Measurements from ENCODE around the gene ADAMTS17.

ADAMTS17 gene

GRCh38 chr15:100310513-100311153, 31.1 kb downstream of the ADAMTS17 start:
- no peak for DNase-seq (ENCODE audit: low spot score)

GRCh38 chr15:100310041-100310405, 31.8 kb downstream of the ADAMTS17 start:
- DNase-seq (ENCODE audit: low spot score): no peak

DNA sequence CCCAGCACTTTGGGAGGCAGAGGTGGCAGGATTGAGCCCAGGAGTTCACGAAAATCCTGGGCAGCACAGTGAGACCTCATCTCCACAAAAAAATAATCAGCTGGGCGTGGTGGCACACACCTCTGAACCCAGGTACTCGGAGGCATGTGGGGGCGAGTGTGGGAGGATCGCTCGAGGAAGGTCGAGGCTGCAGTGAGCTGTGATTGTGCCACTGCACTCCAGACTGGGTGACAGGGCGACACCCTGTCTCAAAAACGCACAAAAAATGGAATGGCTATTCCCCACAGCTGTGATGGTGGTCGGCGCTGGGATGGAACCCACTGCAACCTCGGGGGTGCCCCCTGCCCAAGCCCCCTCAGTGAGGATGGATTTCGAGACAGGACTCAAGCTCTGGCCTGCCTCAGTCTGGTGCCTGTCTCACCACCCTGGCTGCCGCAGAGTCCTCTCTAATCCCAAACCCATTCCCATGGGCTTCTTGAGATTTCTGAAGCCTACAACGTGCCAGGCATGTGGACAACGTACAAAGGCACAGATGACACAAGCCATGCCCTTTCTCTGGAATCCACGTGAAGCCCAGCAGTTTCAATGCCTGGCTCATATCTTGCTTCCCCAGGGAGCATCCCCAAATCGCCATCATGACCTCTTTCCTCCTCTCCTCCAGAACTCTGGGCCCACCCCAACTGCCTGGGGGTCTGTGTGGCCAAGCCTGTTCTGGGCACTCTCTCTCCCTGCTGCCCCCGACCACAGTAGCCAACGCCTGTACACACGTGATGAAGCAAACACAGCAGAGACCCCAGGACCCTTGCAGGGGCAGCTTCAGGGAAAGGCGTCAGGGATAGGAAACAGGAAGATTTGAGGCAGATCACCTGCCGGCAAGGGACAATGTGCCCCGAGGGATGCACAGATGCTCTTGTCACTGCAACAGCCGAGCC, 32.4 kb downstream of the ADAMTS17 start:
- no peak for DNase-seq (ENCODE audit: low spot score)

DNA sequence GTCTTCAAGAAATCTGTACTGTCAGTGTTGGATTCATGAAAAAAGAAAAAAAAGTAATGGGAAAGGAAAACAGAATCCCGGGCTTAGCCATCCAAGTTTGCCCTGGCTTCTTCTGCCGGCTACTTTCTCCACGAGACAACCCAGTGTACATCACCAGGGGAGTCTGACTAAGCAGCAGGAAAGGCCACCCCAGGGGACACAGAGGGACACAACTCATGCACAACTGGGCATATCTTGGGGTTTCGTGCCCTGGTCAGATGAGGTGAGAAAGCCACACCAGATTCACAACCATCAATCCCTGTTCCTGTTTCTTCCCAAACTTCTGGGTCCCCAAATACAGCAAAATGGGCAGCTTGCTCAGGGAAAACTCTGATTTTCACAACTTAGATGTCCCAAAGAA, 33.2 kb downstream of the ADAMTS17 start:
- no peak for DNase-seq (ENCODE audit: low spot score)

- no peak for DNase-seq (ENCODE audit: low spot score)
Observed at GRCh38 chr15:100308213-100308600, 33.6 kb downstream of the ADAMTS17 start.

DNA sequence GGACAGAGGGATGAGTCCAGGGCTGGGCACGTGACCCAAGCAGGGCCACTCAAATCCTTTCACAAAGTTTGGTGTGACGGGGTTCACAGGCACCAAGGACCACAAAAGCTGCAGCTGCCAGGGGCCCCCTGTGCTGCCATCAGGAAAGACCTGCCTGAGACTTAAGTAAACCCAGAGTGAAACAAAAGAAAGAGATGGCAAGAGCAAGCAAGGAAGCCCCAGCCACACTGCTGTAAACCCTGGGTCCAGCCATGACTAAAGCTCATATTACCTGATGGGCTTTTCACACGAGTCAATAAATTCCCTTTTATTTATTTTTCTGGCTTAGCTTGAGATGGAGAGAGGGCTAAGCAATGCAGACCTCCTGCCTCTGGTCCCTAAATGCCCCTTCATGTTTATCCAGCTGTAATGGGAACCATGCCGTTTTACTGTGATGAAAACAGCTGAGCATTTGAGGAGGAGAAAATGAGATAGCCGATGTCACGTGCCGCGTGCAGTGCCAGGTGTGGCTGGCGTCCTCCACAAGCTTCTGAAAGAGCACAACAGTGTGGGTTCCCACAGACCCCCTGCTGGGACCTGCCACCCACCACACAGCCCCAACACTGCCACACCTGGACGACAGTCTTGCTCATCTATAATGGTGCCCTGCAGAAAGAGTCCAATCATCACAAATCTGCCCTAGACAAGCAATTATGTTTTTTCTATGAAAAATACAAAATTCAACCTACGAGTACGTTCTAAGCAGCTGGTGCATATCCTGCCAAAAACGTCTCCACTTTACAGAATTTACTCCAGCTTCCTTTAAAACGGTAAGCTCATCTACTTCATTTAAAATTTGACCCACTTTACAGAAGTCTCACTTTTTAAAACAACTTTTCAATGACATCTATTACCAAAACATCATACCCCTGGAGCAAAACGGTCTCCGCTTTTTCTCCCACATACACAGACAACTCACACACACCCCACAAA, 34.2 kb downstream of the ADAMTS17 start:
- no peak for DNase-seq (ENCODE audit: low spot score)

DNA sequence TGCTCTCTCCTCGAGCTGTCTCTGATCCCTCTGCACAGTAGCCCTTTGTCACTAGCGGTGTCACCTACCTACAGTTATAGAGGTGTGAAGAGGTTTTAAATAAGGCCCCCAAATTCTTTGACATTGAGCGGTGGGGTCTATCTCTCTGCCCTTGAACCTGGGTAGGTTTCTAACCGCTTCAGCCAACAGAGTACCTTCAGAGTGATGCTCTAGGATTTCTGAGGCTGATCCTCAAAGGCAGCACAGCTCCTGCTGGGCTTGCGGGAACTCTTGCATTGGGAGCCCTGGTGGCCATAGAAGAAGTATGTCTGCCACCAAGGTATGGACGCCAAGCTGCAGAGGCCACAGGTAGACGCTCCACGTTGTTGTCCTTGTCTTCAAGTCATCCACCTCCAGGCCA, 35.7 kb downstream of the ADAMTS17 start:
- no peak for DNase-seq (ENCODE audit: low spot score)

DNA sequence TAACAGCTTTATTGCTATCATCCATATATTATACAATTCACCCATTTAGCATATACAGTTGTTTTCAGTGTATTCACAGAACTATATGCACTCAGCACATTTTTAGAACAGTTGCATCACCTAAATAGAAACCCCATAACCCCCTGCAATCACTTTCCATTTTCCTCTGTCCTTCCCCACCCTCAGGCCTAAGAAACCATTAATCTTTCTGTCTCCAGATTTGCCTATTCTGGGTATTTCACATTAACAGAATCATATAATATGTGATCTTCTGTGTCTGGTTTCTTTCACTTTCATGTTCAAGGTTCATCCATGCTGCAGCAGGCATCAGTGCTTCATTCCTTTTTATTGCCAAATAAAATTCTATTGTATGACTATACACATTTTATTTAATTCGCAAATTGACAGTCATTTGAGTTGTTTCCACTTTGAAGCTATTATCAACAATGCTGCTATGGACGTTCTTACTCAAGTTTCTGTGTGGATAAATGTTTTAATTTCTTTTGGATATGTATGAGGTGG, 39.8 kb downstream of the ADAMTS17 start:
- no peak for DNase-seq (ENCODE audit: low spot score)

GRCh38 chr15:100298257-100298656, 43.5 kb downstream of the ADAMTS17 start:
- DNase-seq (ENCODE audit: low spot score): no peak

GRCh38 chr15:100297812-100298211, 44.0 kb downstream of the ADAMTS17 start:
- DNase-seq (ENCODE audit: low spot score): no peak

- no peak for DNase-seq (ENCODE audit: low spot score)
Observed at GRCh38 chr15:100295939-100296565, 45.7 kb downstream of the ADAMTS17 start.

DNA sequence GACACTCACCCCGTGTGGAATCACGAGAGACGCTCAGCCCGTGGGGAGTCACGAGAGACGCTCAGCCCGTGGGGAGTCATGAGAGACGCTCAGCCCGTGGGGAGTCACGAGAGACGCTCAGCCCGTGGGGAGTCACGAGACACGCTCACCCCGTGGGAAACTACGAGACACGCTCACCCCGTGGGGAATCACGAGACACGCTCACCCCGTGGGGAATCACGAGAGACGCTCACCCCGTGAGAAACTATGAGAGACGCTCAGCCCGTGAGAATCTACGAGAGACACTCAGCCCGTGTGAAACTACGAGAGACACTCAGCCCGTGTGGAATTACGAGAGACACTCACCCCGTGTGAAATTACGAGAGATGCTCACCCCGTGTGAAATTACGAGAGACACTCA, 49.8 kb downstream of the ADAMTS17 start:
- DNase-seq (ENCODE audit: low spot score): no peak

- no peak for DNase-seq (ENCODE audit: low spot score)
Observed at GRCh38 chr15:100291106-100291505, 50.7 kb downstream of the ADAMTS17 start.

- DNase-seq (ENCODE audit: low spot score): no peak
Observed at GRCh38 chr15:100285641-100286295, 56.0 kb downstream of the ADAMTS17 start.

- no peak for DNase-seq (ENCODE audit: low spot score)
Observed at GRCh38 chr15:100284701-100285100, 57.1 kb downstream of the ADAMTS17 start.

GRCh38 chr15:100284191-100284590, 57.6 kb downstream of the ADAMTS17 start:
- no peak for DNase-seq (ENCODE audit: low spot score)

DNA sequence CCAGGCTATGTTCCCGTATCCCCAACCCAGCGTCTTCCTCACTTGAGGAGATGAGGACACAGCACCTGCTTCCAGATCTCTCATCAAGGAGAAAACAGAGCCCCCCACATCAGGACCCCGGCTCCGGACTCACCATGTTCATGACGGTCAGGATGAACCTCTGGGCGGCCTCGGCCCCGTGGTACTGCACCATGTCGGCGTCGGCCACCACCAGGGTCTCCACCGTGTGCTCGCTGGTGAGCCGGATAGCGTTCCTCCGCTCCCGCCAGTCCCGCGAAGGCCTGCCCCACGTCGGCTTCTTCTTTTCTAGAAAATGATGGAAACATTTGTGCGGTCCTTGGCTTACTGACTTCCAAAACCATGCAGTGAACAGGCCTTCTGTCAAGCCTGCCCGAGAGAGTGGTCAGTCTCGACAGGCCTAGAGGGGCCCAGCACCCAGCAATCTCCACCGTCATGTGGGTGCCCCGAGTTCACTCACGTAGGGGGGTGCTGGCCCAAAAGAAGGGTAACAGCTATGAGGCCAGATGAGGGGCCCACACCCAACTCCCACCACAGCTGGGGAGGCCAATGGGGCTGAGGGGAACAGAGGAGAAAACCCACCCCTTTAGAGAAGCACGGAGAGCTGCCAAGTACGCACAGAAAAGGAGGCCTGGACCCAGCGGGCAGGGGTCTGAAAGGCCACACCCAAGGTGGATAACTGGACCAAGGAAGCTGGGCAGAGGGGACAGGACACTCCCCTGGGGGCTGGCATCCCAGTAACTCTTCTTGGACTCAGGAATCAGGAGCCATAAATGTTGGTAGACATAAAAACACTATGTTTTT, 60.5 kb downstream of the ADAMTS17 start:
- no peak for DNase-seq (ENCODE audit: low spot score)

- DNase-seq (ENCODE audit: low spot score): no peak
Observed at GRCh38 chr15:100279849-100280248, 61.9 kb downstream of the ADAMTS17 start.

DNA sequence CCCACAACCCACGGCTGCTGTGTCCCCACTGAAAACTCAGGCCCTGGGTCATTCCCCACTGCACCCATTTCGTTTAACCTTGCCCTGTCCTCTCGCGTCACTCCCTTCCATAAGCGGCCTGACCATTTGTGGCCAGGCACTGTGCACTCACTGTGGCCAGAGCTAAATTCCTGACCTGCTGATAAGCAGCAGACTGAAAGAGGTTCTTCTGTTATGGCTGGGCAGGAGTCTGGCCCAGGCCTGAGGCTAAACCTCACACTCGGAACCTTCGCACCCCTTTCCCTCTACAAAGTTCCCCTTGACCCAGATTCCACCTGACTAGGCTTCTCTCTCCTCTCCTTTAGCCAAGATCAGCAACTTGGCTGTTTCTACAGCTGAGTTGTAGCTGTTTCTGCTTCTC, 62.3 kb downstream of the ADAMTS17 start:
- no peak for DNase-seq (ENCODE audit: low spot score)
